Activated T-helper 1 cell treated with anti-CD3 and anti-CD28 coated beads, Interleukin-12 subunit alpha, Interleukin-12 subunit beta, Interleukin-2, Interleukin-4 antibody, amounts not matched to agents 30 ng/mL and 10 ng/mL and 1 ng/mL, durations not matched to agents 14 hours and 24 hours and 36 hours (primary cell): ENCODE results near the gene GSTO1. TPM values are rescaled to one million over a fixed set of nuclear protein-coding genes. Genes with fewer than 3 reads are reported as not detected.
"Not testable (repeated sequence)": the region's sequence is repeated elsewhere in the genome, so short reads cannot be mapped to it uniquely, and the experiment has no call there.

ENCODE experiments used
- DNase-seq: peaks from one replicate; pipeline ENCODE4 v3.0.0; 2021; ENCODE audit warnings: low spot score
- H3K27ac Mint-ChIP-seq: one replicate; pipeline ENCODE4 v1.8.0; 2021; ENCODE audit warnings: mild to moderate bottlenecking, mixed read lengths
- H3K27me3 Mint-ChIP-seq: one replicate; pipeline ENCODE4 v1.8.0; 2022; ENCODE audit warnings: mild to moderate bottlenecking, moderate library complexity, mixed read lengths; ENCODE audit not compliant: insufficient read depth
- H3K36me3 Mint-ChIP-seq: one replicate; pipeline ENCODE4 v1.8.0; 2021; ENCODE audit warnings: low read depth, mixed read lengths
- H3K4me1 Mint-ChIP-seq: one replicate; pipeline ENCODE4 v1.8.0; 2021; ENCODE audit warnings: low read depth, mixed read lengths
- H3K4me3 Mint-ChIP-seq: one replicate; pipeline ENCODE4 v1.8.0; 2021; ENCODE audit warnings: mild to moderate bottlenecking, moderate library complexity, mixed read lengths
- H3K9me3 Mint-ChIP-seq: one replicate; pipeline ENCODE4 v1.8.0; 2021; ENCODE audit warnings: mixed read lengths
- intact Hi-C: fragments of 100-400 bp; cut with micrococcal nuclease; formaldehyde crosslinking; loops from one replicate; pipeline ENCODE4 v1.15.1; 2024
- total RNA-seq: library from RNA; stranded (reverse); gene quantifications from 2 replicates; pipeline ENCODE4 v1.2.3, GENCODE V29; 2022

GSTO1 gene
- total RNA-seq, 1 donor from 2014 or later, result 125 TPM

GRCh38 chr10:104235801-104236200 lies 18.9 kb upstream of the GSTO1 start:
- Mint-ChIP-seq H3K27me3 (peaks cover 41% of the 10 kb centered on the region), H3K27ac (no peak overlapping the region), H3K4me1 (peaks cover 12% of the 10 kb centered on the region), H3K9me3 (peaks cover 10% of the 10 kb centered on the region), H3K36me3 (no peaks in the 10 kb centered on the region), H3K4me3 (no peak overlapping the region)
- intact Hi-C loops, result loop anchor here (10.0 kb wide), 1 partner anchor 481 kb away; no protein-coding TSS in a partner anchor
- DNase-seq, result no peak

- Mint-ChIP-seq H3K9me3 (peaks cover 9% of the 10 kb centered on the region), H3K36me3 (peaks cover 2% of the 10 kb centered on the region), H3K27ac (no peak overlapping the region), H3K27me3 (peaks cover 43% of the 10 kb centered on the region), H3K4me1 (no peaks in the 10 kb centered on the region), H3K4me3 (no peak overlapping the region)
- DNase-seq, result no peak
- intact Hi-C loops, result no loop called here
Measured at GRCh38 chr10:104240078-104240477, 14.6 kb upstream of the GSTO1 start.

- Mint-ChIP-seq H3K4me1 (peaks cover 8% of the 10 kb centered on the region), H3K27ac (no peak overlapping the region)
- intact Hi-C loops, result no loop called here
Measured at GRCh38 chr10:104242545-104242944, 12.1 kb upstream of the GSTO1 start.

GRCh38 chr10:104243009-104243408 lies 11.7 kb upstream of the GSTO1 start:
- H3K9me3 Mint-ChIP-seq, H3K4me3 Mint-ChIP-seq, DNase-seq, H3K27ac Mint-ChIP-seq, intact Hi-C loops, H3K36me3 Mint-ChIP-seq, H3K4me1 Mint-ChIP-seq: not testable (repeated sequence)
- peaks cover 32% of the 10 kb centered on the region for H3K27me3 Mint-ChIP-seq

More at GRCh38 chr10:104242545-104242944, 12.1 kb upstream of the GSTO1 start:
- Mint-ChIP-seq H3K4me3 (no peak overlapping the region), H3K9me3 (peaks cover 7% of the 10 kb centered on the region), H3K36me3 (peaks cover 2% of the 10 kb centered on the region), H3K27me3 (peaks cover 32% of the 10 kb centered on the region)
- no peak for DNase-seq

GRCh38 chr10:104243512-104243911 lies 11.2 kb upstream of the GSTO1 start:
- intact Hi-C loops, result no loop called here
- no peak overlapping the region for H3K27ac Mint-ChIP-seq
- no peak overlapping the region for H3K4me3 Mint-ChIP-seq
- no peak for DNase-seq
- H3K4me1 Mint-ChIP-seq, result peaks cover 10% of the 10 kb centered on the region
- H3K27me3 Mint-ChIP-seq, result peaks cover 33% of the 10 kb centered on the region
- H3K9me3 Mint-ChIP-seq, result peaks cover 7% of the 10 kb centered on the region
- H3K36me3 Mint-ChIP-seq, result peaks cover 2% of the 10 kb centered on the region

- Mint-ChIP-seq H3K27me3 (peaks cover 20% of the 10 kb centered on the region), H3K27ac (no peak overlapping the region), H3K36me3 (peaks cover 2% of the 10 kb centered on the region), H3K4me3 (no peak overlapping the region), H3K4me1 (peaks cover 10% of the 10 kb centered on the region), H3K9me3 (peaks cover 7% of the 10 kb centered on the region)
- intact Hi-C loops, result no loop called here
- DNase-seq, result no peak
Measured at GRCh38 chr10:104245066-104245632, 9.5 kb upstream of the GSTO1 start.

- H3K4me3 Mint-ChIP-seq, result no peak overlapping the region
- H3K4me1 Mint-ChIP-seq, result peaks cover 10% of the 10 kb centered on the region
- peak overlapping the region; percentile 30 for H3K27ac Mint-ChIP-seq
- peaks cover 2% of the 10 kb centered on the region for H3K36me3 Mint-ChIP-seq
- intact Hi-C loops, result no loop called here
- no peak for DNase-seq
- H3K9me3 Mint-ChIP-seq, result peaks cover 7% of the 10 kb centered on the region
- H3K27me3 Mint-ChIP-seq, result peaks cover 15% of the 10 kb centered on the region
Measured at GRCh38 chr10:104246976-104247375, 7.7 kb upstream of the GSTO1 start.

- Mint-ChIP-seq H3K4me1 (peaks cover 10% of the 10 kb centered on the region), H3K27ac (peak overlapping the region; percentile 30), H3K27me3 (peaks cover 13% of the 10 kb centered on the region), H3K4me3 (no peak overlapping the region), H3K9me3 (peaks cover 7% of the 10 kb centered on the region), H3K36me3 (peaks cover 2% of the 10 kb centered on the region)
- intact Hi-C loops, result no loop called here
- DNase-seq, result no peak
Measured at GRCh38 chr10:104247513-104248146, 7.1 kb upstream of the GSTO1 start.

- H3K9me3 Mint-ChIP-seq, DNase-seq, intact Hi-C loops, H3K27ac Mint-ChIP-seq, H3K4me3 Mint-ChIP-seq, H3K36me3 Mint-ChIP-seq: not testable (repeated sequence)
- Mint-ChIP-seq H3K27me3 (peaks cover 11% of the 10 kb centered on the region), H3K4me1 (peaks cover 20% of the 10 kb centered on the region)
Measured at GRCh38 chr10:104248931-104249330, 5.8 kb upstream of the GSTO1 start.

- Mint-ChIP-seq H3K4me3 (no peak overlapping the region), H3K27ac (no peak overlapping the region), H3K36me3 (peaks cover 6% of the 10 kb centered on the region), H3K4me1 (peaks cover 27% of the 10 kb centered on the region), H3K27me3 (peaks cover 11% of the 10 kb centered on the region), H3K9me3 (peaks cover 7% of the 10 kb centered on the region)
- no peak for DNase-seq
- intact Hi-C loops, result no loop called here
Measured at GRCh38 chr10:104250371-104250770, 4.3 kb upstream of the GSTO1 start.

- peaks cover 7% of the 10 kb centered on the region for H3K9me3 Mint-ChIP-seq
- H3K27ac Mint-ChIP-seq, result no peak overlapping the region
- H3K4me1 Mint-ChIP-seq, result peaks cover 37% of the 10 kb centered on the region
- no peak overlapping the region for H3K4me3 Mint-ChIP-seq
- DNase-seq, result no peak
- peaks cover 10% of the 10 kb centered on the region for H3K36me3 Mint-ChIP-seq
- intact Hi-C loops, result no loop called here
- peaks cover 11% of the 10 kb centered on the region for H3K27me3 Mint-ChIP-seq
Measured at GRCh38 chr10:104251443-104251842, 3.2 kb upstream of the GSTO1 start.

GRCh38 chr10:104252368-104252767 lies 2.3 kb upstream of the GSTO1 start:
- H3K27ac Mint-ChIP-seq, result no peak overlapping the region
- H3K4me3 Mint-ChIP-seq, result no peak overlapping the region
- peaks cover 40% of the 10 kb centered on the region for H3K4me1 Mint-ChIP-seq
- peaks cover 11% of the 10 kb centered on the region for H3K27me3 Mint-ChIP-seq
- peaks cover 13% of the 10 kb centered on the region for H3K36me3 Mint-ChIP-seq
- no peak for DNase-seq
- peaks cover 2% of the 10 kb centered on the region for H3K9me3 Mint-ChIP-seq
- intact Hi-C loops, result no loop called here

GRCh38 chr10:104253106-104253505 lies 1.6 kb upstream of the GSTO1 start:
- intact Hi-C loops, result no loop called here
- Mint-ChIP-seq H3K27ac (peak overlapping the region; percentile 96), H3K36me3 (peaks cover 17% of the 10 kb centered on the region), H3K4me3 (peak overlapping the region; percentile 96), H3K9me3 (no peaks in the 10 kb centered on the region), H3K27me3 (peaks cover 11% of the 10 kb centered on the region), H3K4me1 (peaks cover 39% of the 10 kb centered on the region)
- DNase-seq, result no peak
